Measurements from ENCODE around the gene COG4. TPM values are rescaled to one million over a fixed set of nuclear protein-coding genes. Genes with fewer than 3 reads are reported as not detected.

The COG4 gene
- 67.5 and 74.1 TPM in 2 replicates for total RNA-seq

DNA sequence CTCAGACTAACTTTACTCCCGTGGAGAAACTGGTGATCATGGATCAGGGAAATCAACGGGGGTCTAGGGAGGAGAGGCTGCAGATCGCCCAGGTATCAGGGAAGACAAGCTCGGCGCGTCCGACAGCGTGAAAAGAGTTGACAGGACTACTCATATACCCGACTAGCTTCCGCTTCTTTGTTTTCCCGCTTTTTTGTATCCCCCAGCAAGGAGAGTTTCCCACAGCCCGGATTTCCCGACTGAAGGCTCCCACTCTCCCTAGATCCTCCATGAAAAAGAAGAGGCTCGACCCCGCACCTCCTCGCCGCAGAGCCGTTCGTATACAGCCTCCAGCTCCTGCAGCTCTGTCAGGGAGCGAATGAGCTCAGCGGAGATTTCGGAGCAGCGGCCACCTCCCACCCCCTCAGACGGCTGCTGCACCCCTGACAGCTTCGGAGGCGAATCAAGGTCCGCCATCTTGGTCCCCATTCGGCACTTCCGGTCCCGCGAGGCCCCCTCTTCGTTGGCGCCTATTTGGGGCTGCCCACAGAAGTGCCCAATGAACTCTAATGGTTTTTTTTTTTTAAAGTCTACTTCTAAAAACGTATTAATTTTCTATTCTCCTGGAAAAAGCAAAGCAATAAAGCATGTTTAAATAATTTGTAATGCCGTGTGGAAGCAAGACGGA, at the start of gene COG4:
Gene COG4, minus strand, starts transcription at position 479 of the 667 bp plus-strand sequence. Its CDS starts 11 bp downstream, at position 468.

DNA sequence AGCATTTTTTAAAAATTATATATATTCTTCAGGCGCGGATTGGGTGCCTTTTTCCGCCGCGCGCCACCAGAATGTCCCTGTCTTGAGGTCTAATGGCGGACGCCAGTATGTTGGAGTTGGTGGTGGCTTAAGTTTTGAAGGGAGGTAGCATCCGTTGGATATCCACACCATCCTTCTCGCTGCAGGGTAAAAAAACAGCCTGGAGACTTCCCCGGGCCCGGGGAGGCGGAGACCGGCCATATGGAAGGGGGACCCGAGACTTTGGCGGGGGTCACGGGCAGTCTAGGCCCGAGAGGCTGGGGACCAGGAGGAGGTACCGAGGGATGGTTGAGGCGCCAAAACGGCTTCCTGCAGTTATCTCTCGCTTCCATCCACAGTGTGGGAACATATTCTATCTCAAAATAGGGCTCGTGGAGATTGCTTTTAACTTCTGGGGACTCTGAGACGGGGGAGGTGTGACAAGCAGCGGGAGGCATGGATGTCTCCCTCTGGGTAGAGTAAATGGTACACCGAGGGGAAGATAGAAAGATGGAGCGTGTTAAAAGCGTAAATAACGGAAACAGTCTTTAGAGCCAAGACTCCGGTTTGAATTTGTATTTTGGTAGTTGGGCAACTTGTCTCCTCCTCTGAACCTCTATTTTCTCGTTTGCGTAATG, 517 bp upstream of the COG4 start, which contains the start of gene SF3B3:
Gene SF3B3, plus strand, starts transcription at position 74 of the 656 bp plus-strand sequence. CDS start 2,841 bp downstream, outside the sequence.

DNA sequence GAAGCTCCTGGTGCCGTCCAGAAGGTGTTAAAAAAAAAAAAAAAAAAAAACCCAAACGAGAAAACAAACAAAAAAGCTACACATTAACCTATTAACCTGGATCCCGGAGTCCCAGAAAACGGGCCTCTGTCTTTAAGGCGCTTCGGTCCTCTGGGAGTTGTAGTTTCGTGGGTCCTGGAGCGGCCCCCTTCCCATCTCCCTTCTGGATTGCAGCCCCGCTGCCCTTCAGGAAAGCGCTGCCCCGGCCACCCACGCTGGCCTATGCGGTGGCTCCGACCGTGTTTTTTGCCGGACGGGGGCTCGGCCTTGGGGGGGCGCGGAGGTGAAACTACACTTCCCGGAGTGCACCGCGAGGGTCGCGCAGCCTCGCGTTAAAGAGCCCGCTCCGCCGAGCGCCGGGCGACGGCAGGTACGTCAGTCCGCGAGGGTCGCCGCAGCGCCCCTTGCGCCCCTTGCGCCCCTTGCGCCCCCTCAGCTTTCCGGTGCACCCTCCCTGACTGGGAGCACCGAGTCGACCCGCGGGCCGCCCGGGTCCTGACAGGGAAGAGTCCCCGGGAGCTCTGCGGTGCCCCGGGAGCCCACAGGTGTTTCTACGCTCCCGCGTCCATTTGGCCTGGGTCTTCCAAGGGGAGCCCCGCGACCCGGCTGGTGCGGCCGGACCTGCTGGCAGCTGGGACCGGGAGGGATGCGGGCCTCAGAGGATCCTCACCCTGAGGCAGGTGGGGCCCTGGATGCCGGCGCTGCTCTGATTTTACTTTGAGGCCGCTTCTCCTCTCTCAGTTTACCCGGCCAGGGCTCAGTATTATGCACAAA, 68.9 kb downstream of the COG4 start, which contains the start of gene FCSK:
Gene FCSK, plus strand, starts transcription at position 374 of the 813 bp plus-strand sequence. CDS start 8,596 bp downstream, outside the sequence.

GRCh38 chr16:70438969-70439862, 84.1 kb downstream of the COG4 start, which contains the start of gene ST3GAL2:
Gene ST3GAL2, minus strand, starts transcription at chr16:70439100. Its CDS starts 40,570 bp downstream, at chr16:70398530.

Small RNAs within 50 kb of the gene (small RNA-seq; reads per million reads assigned to genes)
- gene RNU6-23P: 0.14 reads per million
- not detected for gene RPS27P26
- gene SNORD111: 0.58 reads per million, percentile 34 among the genes with 10 or more reads in this experiment
- 110 reads per million, percentile 98 among the genes with 10 or more reads in this experiment for gene SNORD111B

Other genes starting within 250 kb of the COG4 start
- gene AARS1, start 234.0 kb downstream of the COG4 start, total RNA-seq: 90.3 and 97.6 TPM in 2 replicates
- gene DDX19B, start 224.4 kb downstream of the COG4 start, total RNA-seq: 32.6 and 36.3 TPM in 2 replicates
- 31.0 and 42.3 TPM in 2 replicates for gene DDX19A, start 176.7 kb downstream of the COG4 start, total RNA-seq
- 21.3 and 29.4 TPM in 2 replicates for gene ST3GAL2, start 84.5 kb downstream of the COG4 start, total RNA-seq
- gene FCSK, start 69.0 kb downstream of the COG4 start, total RNA-seq: 6.3 and 14.9 TPM in 2 replicates
- 89.9 and 141 TPM in 2 replicates for gene SF3B3, start 262 bp upstream of the COG4 start, total RNA-seq
- 2.0 TPM in 1 of 2 replicates, not detected in the other for gene IL34, start 123.0 kb upstream of the COG4 start, total RNA-seq
- 65.9 and 66.7 TPM in 2 replicates for gene MTSS2, start 162.5 kb upstream of the COG4 start, total RNA-seq

Measured in placental epithelial cell (primary cell).